ENCODE measurements around the gene SLIT3.

DNA sequence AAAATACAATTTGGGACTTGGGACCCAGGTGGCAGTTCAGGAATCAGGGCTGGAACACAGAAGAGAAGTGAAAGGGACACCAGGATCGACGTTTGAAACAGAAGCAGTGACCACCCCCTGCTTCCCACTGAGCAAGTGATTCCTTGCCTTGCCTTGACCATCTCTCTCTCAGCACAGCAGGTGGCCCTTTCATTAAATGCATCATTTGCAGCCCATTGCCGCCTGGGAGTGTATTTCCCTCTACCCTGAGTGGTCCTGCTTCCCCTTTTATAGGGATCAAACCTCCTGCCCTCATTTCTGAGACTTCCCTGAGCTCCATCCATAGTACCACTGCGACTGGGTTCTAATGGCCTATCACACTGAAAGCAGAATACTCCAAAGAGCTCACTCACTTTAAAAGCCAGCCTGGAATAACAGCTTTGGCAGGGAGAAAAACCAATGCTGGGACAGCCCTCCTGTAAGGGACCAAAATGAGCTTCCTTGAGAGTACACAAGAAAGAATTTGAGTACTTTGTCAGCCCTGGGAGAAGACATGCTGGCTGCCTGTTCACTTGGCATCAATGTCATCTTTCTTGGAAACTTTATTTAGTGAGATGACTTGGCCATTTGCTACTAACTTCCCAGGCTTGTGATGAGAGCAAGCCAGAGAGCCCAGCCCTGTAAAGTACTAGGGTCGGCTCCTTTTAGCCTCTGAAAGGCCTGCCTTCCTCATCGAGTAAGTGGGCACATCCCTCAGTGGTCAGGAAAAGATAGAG is 149.7 kb downstream of the SLIT3 start:
- TF ChIP-seq, protein P1, sequence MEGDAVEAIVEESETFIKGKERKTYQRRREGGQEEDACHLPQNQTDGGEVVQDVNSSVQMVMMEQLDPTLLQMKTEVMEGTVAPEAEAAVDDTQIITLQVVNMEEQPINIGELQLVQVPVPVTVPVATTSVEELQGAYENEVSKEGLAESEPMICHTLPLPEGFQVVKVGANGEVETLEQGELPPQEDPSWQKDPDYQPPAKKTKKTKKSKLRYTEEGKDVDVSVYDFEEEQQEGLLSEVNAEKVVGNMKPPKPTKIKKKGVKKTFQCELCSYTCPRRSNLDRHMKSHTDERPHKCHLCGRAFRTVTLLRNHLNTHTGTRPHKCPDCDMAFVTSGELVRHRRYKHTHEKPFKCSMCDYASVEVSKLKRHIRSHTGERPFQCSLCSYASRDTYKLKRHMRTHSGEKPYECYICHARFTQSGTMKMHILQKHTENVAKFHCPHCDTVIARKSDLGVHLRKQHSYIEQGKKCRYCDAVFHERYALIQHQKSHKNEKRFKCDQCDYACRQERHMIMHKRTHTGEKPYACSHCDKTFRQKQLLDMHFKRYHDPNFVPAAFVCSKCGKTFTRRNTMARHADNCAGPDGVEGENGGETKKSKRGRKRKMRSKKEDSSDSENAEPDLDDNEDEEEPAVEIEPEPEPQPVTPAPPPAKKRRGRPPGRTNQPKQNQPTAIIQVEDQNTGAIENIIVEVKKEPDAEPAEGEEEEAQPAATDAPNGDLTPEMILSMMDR (IDR thresholded peaks at IDR 0.05; ENCODE audit: poor library complexity), result no peak
- TF ChIP-seq EZH2 (IDR thresholded peaks at IDR 0.05; ENCODE audit: borderline replicate concordance) (no peak), EZH2phosphoT487 (IDR thresholded peaks at IDR 0.05; ENCODE audit: low read depth, severe bottlenecking, unreplicated experiment) (no peak)
